Osteocyte (in vitro differentiated cells): ENCODE data around the gene ALMS1. TPM values are rescaled to one million over a fixed set of nuclear protein-coding genes. Genes with fewer than 3 reads are reported as not detected.

Experiments
- DNase-seq: peaks from one replicate; pipeline ENCODE4 v3.0.0; 2021; ENCODE audit warnings: mixed read lengths; ENCODE audit not compliant: unreplicated experiment; ENCODE audit errors: extremely low spot score
- H3K27ac Mint-ChIP-seq: one replicate; pipeline ENCODE4 v1.8.0; 2021; ENCODE audit warnings: mild to moderate bottlenecking, mixed read lengths; ENCODE audit not compliant: unreplicated experiment
- H3K27me3 Mint-ChIP-seq: one replicate; pipeline ENCODE4 v1.8.0; 2021; ENCODE audit warnings: mixed read lengths; ENCODE audit not compliant: unreplicated experiment
- H3K36me3 Mint-ChIP-seq: one replicate; pipeline ENCODE4 v1.8.0; 2021; ENCODE audit warnings: mixed read lengths; ENCODE audit not compliant: unreplicated experiment
- H3K4me1 Mint-ChIP-seq: one replicate; pipeline ENCODE4 v1.8.0; 2021; ENCODE audit warnings: mixed read lengths; ENCODE audit not compliant: unreplicated experiment
- H3K4me3 Mint-ChIP-seq: one replicate; pipeline ENCODE4 v1.8.0; 2021; ENCODE audit warnings: mild to moderate bottlenecking, moderate library complexity, mixed read lengths; ENCODE audit not compliant: unreplicated experiment
- H3K9me3 Mint-ChIP-seq: one replicate; pipeline ENCODE4 v1.8.0; 2021; ENCODE audit warnings: mixed read lengths; ENCODE audit not compliant: unreplicated experiment
- total RNA-seq: library from RNA; stranded (reverse); gene quantifications from 2 replicates; pipeline ENCODE4 v1.2.1, GENCODE V29; 2021
- TF ChIP-seq, protein P1 (sequence below): fragments of 200-600 bp; sonication (generic); IDR thresholded peaks from 2 replicates; pipeline ENCODE4 v1.5.0; 2021; ENCODE audit warnings: antibody characterized with exemption, mild to moderate bottlenecking, moderate library complexity

ALMS1 gene
- total RNA-seq, 1 donor from 2014 or later = 18.5 TPM

DNA sequence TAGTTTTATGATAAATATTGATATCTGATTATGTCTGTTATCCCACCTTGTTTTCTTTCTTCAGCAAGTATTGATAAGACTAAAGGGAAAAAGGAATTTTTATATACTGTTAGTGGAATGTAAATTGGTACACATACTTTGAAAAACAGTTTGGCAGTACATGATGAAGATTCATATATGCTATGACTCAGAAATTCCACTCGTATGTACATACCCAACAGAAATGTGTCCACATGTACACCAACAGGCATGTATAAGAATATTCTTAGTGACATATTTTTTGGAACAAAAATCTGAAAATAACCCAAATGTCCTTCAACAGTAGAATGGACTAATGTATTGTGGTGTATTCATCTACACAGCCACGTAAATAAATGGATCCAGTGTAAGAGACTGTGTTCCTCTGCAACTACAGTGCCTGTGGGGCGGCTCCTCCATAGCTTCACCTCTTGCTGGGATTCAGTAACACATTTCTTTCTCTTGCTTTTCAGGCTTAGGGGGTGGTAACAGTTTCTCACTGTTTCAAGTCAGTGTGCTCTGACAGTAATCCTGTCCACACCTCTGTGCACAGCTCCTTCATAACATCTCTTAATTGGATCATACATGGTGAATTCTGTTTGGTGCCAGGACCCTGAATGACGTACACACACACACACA, 35.5 kb upstream of the ALMS1 start:
- TF ChIP-seq, protein P1, sequence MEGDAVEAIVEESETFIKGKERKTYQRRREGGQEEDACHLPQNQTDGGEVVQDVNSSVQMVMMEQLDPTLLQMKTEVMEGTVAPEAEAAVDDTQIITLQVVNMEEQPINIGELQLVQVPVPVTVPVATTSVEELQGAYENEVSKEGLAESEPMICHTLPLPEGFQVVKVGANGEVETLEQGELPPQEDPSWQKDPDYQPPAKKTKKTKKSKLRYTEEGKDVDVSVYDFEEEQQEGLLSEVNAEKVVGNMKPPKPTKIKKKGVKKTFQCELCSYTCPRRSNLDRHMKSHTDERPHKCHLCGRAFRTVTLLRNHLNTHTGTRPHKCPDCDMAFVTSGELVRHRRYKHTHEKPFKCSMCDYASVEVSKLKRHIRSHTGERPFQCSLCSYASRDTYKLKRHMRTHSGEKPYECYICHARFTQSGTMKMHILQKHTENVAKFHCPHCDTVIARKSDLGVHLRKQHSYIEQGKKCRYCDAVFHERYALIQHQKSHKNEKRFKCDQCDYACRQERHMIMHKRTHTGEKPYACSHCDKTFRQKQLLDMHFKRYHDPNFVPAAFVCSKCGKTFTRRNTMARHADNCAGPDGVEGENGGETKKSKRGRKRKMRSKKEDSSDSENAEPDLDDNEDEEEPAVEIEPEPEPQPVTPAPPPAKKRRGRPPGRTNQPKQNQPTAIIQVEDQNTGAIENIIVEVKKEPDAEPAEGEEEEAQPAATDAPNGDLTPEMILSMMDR = no peak
- Mint-ChIP-seq H3K9me3 (no peaks in the 10 kb centered on the region), H3K27me3 (peaks cover 33% of the 10 kb centered on the region), H3K27ac (no peak overlapping the region), H3K4me1 (no peaks in the 10 kb centered on the region), H3K4me3 (no peak overlapping the region), H3K36me3 (no peaks in the 10 kb centered on the region)
- no peak for DNase-seq

DNA sequence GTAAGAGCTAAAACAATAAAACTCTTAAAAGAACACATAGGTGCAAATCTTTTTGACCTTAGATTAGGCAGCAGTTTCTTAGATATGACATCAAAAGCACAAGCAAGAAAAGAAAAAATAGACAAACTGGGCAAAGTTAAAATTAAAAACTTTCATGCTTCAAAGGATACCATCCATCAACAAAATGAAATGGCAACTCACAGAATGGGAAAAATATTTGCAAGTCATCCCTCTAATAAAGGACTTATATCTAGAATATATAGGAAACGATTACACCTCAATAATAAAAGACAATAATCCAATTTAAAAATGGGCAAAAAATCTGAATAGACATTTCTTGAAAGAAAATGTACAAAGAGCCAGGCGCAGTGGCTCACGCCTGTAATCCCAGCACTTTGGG, 29.5 kb upstream of the ALMS1 start:
- Mint-ChIP-seq H3K4me1 (no peaks in the 10 kb centered on the region), H3K36me3 (no peaks in the 10 kb centered on the region), H3K27ac (no peak overlapping the region), H3K4me3 (no peak overlapping the region), H3K9me3 (no peaks in the 10 kb centered on the region), H3K27me3 (peaks cover 17% of the 10 kb centered on the region)
- TF ChIP-seq, protein P1 = no peak
- no peak for DNase-seq

DNA sequence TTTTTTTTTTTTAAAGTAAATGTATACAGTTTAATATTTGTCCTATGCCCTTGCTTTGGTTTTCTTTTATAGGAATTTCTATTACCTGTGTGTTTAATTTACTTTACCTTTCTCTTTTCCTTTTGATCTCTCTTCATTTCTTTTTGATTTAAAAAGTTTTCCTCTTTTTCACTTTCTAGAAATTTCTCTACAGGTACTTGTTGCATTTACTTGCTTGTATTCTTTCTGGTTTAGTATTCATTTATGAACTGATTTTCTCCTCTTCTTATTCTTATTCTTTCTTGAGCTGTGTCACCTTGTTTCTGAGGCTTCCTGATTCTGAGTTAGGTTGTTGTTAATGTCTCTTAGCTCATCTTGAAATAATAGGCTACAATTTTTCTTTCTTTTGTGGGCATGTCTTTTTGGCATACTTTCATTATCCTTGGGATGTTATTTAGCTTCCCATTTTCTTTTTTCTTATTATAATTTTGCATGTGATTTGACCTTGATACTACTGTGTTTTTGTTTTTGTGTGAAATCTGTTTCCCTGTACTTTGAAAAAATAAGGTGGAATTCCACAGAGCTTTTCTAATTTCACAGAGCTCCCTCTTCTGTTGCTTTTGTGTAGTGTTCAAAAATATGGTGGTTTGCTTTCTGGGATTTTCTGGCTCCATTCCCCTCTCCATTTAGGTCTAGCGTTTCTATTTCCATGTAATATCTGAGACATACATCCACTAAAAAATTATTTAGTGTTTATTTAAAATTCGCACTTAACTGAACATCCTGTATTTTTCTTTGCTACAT, 25.5 kb upstream of the ALMS1 start:
- no peak overlapping the region for H3K27ac Mint-ChIP-seq
- no peaks in the 10 kb centered on the region for H3K36me3 Mint-ChIP-seq
- DNase-seq = no peak

DNA sequence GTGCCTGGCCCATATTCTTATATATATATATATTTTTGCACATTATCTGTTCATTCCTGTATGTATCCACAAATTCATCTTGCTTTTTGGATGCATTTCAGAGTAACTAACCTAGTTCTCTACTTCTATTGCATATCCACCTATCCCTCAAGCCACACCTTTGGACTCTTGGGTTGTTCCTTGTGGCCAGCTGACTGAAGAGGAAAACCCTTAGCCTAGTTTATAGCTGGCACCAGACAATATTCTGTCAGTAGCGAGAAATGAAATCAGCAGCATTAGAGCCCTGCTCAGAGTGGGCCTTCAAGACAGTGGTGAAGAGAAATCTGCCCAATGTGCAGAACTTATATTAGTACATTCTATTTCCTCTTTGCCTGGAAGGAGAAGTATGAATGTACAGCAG, 19.6 kb upstream of the ALMS1 start:
- TF ChIP-seq, protein P1 = no peak
- H3K36me3 Mint-ChIP-seq = no peaks in the 10 kb centered on the region
- H3K9me3 Mint-ChIP-seq = no peaks in the 10 kb centered on the region
- no peak overlapping the region for H3K4me3 Mint-ChIP-seq
- DNase-seq = no peak
- H3K27me3 Mint-ChIP-seq = peaks cover 47% of the 10 kb centered on the region
- no peaks in the 10 kb centered on the region for H3K4me1 Mint-ChIP-seq
- no peak overlapping the region for H3K27ac Mint-ChIP-seq

More for the DNA sequence above, 25.5 kb upstream of the ALMS1 start:
- Mint-ChIP-seq H3K4me3 (no peak overlapping the region), H3K4me1 (no peaks in the 10 kb centered on the region), H3K27me3 (peaks cover 51% of the 10 kb centered on the region), H3K9me3 (no peaks in the 10 kb centered on the region)
- TF ChIP-seq, protein P1 = peak; percentile 47

DNA sequence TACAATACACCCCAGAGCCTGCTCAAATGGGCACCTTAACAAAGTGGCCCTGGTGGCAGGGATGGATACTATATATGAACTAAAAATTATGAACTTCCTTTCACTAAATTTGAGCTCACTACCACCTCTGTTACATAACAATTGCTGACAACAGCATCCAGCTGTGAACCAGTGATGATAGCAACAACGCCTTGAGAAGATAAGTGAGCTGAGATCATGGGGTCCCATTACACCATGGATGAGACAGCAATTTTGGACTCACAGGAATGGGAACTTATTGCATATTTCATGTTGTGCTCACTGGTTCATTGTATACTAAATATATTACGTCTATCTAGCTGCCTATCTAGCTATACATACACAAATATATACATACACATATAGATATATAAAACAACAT, 16.9 kb upstream of the ALMS1 start:
- Mint-ChIP-seq H3K27ac (no peak overlapping the region), H3K4me3 (no peak overlapping the region), H3K9me3 (no peaks in the 10 kb centered on the region), H3K4me1 (no peaks in the 10 kb centered on the region), H3K27me3 (peaks cover 45% of the 10 kb centered on the region), H3K36me3 (no peaks in the 10 kb centered on the region)
- TF ChIP-seq, protein P1 = no peak
- no peak for DNase-seq
